ENCODE results near the gene MAP2K1. TPM values are rescaled to one million over a fixed set of nuclear protein-coding genes. Genes with fewer than 3 reads are reported as not detected.

Gene MAP2K1
- total RNA-seq, 1 donor from 2014 or later, result 42.0 TPM

GRCh38 chr15:66508293-66508883 lies 121.7 kb downstream of the MAP2K1 start:
- no peak for TF ChIP-seq CTCF (IDR thresholded peaks at IDR 0.05)
- POLR2A ChIA-PET, result interaction anchor here (0.7 to 1.2 kb wide), 3 partner anchors 10 to 985 kb away, joined by 3 to 4 read pairs (median 4); partner anchors contain the start of genes MAP2K1 and SNAPC5
- Mint-ChIP-seq H3K36me3 (ENCODE audit: low read depth) (peaks cover 25% of the 10 kb centered on the region), H3K4me3 (no peak overlapping the region), H3K27ac (no peak overlapping the region), H3K27me3 (no peaks in the 10 kb centered on the region), H3K4me1 (peaks cover 21% of the 10 kb centered on the region), H3K9me3 (no peaks in the 10 kb centered on the region)
- DNase-seq, result no peak
- no peak for ATAC-seq (ENCODE audit: low read depth)
- CTCF ChIA-PET, result interaction anchor here (1.4 kb wide), 1 partner anchor 10 kb away, joined by 5 read pairs; no protein-coding TSS in a partner anchor
- intact Hi-C loops (cut with micrococcal nuclease), result loop anchor here (10.0 kb wide), 3 partner anchors 746 to 1326 kb away; partner anchors contain the start of genes AAGAB, IQCH and RNU5B-1

GRCh38 chr15:66514586-66514985 lies 127.9 kb downstream of the MAP2K1 start:
- no peak overlapping the region for H3K4me3 Mint-ChIP-seq
- TF ChIP-seq CTCF (IDR thresholded peaks at IDR 0.05), result no peak
- no peak for ATAC-seq (ENCODE audit: low read depth)
- no peaks in the 10 kb centered on the region for H3K9me3 Mint-ChIP-seq
- ChIA-PET CTCF (no interaction called here), POLR2A (interaction anchor here (0.7 kb wide), 1 partner anchor 201 kb away, joined by 6 read pairs; no protein-coding TSS in a partner anchor)
- intact Hi-C loops (cut with micrococcal nuclease), result no loop called here
- H3K4me1 Mint-ChIP-seq, result no peaks in the 10 kb centered on the region
- H3K27me3 Mint-ChIP-seq, result no peaks in the 10 kb centered on the region
- H3K27ac Mint-ChIP-seq, result no peak overlapping the region
- peaks cover 37% of the 10 kb centered on the region for H3K36me3 Mint-ChIP-seq (ENCODE audit: low read depth)
- no peak for DNase-seq

- no peaks in the 10 kb centered on the region for H3K27me3 Mint-ChIP-seq
- intact Hi-C loops (cut with micrococcal nuclease), result no loop called here
- ATAC-seq (ENCODE audit: low read depth) (no peak), DNase-seq (no peak)
- no peak for TF ChIP-seq CTCF (IDR thresholded peaks at IDR 0.05)
- no peak overlapping the region for H3K4me3 Mint-ChIP-seq
- H3K4me1 Mint-ChIP-seq, result no peaks in the 10 kb centered on the region
- ChIA-PET CTCF (no interaction called here), POLR2A (interaction anchor here (1.1 kb wide), 1 partner anchor 11 kb away, joined by 4 read pairs; the partner anchor contains the start of genes RPL4 and ZWILCH)
- H3K27ac Mint-ChIP-seq, result no peak overlapping the region
- peaks cover 36% of the 10 kb centered on the region for H3K36me3 Mint-ChIP-seq (ENCODE audit: low read depth)
- no peaks in the 10 kb centered on the region for H3K9me3 Mint-ChIP-seq
Measured at GRCh38 chr15:66515901-66516322, 129.2 kb downstream of the MAP2K1 start.

GRCh38 chr15:66523926-66524325 lies 137.2 kb downstream of the MAP2K1 start:
- Mint-ChIP-seq H3K9me3 (no peaks in the 10 kb centered on the region), H3K27me3 (no peaks in the 10 kb centered on the region), H3K27ac (no peak overlapping the region), H3K36me3 (ENCODE audit: low read depth) (peaks cover 44% of the 10 kb centered on the region), H3K4me1 (no peaks in the 10 kb centered on the region), H3K4me3 (no peak overlapping the region)
- no peak for TF ChIP-seq CTCF (IDR thresholded peaks at IDR 0.05)
- intact Hi-C loops (cut with micrococcal nuclease), result no loop called here
- ChIA-PET CTCF (no interaction called here), POLR2A (no interaction called here)
- ATAC-seq (ENCODE audit: low read depth) (no peak), DNase-seq (no peak)

GRCh38 chr15:66524838-66525237 lies 138.1 kb downstream of the MAP2K1 start:
- peaks cover 48% of the 10 kb centered on the region for H3K36me3 Mint-ChIP-seq (ENCODE audit: low read depth)
- intact Hi-C loops (cut with micrococcal nuclease), result no loop called here
- TF ChIP-seq CTCF (IDR thresholded peaks at IDR 0.05), result no peak
- no peak overlapping the region for H3K4me3 Mint-ChIP-seq
- no peaks in the 10 kb centered on the region for H3K9me3 Mint-ChIP-seq
- CTCF ChIA-PET, result no interaction called here
- H3K4me1 Mint-ChIP-seq, result no peaks in the 10 kb centered on the region
- DNase-seq, result no peak
- no peak overlapping the region for H3K27ac Mint-ChIP-seq
- H3K27me3 Mint-ChIP-seq, result no peaks in the 10 kb centered on the region
- ATAC-seq (ENCODE audit: low read depth), result no peak
- POLR2A ChIA-PET, result interaction anchor here (0.6 kb wide), 1 partner anchor 21 kb away, joined by 3 read pairs; no protein-coding TSS in a partner anchor

All from activated B cell treated with CpG ODN at 0.5 μM for 24 hours (primary cell).